ENCODE data around the gene WDR33.

WDR33 gene

GRCh38 chr2:127658641-127659407, 152.1 kb downstream of the WDR33 start:
- no peak overlapping the region for H3K4me3 ChIP-seq (ENCODE audit: low read depth, low read length)

DNA sequence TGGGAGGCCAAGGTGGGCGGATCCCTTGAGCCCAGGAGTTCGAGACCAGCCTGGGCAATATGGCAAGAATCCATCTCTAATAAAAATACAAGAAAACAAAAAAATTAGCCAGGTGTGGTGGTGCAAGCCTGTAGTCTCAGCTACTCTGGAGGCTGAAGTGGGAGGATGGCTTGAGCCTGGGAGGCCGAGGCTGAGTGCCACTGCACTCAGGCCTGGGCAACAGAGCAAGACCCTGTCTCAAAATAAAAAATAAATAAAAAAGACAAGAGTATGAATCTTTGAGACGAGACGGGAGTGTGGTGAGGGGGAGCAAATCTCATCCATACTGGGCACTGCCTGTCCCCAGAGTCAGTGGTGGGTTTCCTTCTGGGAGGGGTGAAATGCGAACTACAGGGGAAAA, 152.8 kb downstream of the WDR33 start:
- H3K4me3 ChIP-seq (ENCODE audit: low read depth, low read length): no peak overlapping the region

DNA sequence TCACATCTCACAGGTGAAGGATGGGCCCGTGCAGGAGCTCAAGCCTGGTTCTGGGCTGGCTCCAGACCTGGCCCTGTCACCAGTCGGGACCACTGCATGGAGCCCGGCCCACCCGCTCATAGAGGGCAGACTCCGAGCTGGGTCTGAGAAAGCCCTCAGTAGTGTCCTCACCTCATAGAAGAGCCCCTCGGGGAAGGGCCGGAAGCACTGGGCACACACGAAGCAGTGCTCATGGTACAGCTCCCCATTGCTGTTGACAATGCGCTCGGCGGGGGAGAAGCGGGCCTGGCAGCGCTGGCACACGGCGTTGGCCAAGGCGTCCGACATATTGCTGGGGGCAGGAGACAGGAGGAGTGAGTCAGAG, 153.8 kb downstream of the WDR33 start:
- H3K4me3 ChIP-seq (ENCODE audit: low read depth, low read length): no peak overlapping the region

DNA sequence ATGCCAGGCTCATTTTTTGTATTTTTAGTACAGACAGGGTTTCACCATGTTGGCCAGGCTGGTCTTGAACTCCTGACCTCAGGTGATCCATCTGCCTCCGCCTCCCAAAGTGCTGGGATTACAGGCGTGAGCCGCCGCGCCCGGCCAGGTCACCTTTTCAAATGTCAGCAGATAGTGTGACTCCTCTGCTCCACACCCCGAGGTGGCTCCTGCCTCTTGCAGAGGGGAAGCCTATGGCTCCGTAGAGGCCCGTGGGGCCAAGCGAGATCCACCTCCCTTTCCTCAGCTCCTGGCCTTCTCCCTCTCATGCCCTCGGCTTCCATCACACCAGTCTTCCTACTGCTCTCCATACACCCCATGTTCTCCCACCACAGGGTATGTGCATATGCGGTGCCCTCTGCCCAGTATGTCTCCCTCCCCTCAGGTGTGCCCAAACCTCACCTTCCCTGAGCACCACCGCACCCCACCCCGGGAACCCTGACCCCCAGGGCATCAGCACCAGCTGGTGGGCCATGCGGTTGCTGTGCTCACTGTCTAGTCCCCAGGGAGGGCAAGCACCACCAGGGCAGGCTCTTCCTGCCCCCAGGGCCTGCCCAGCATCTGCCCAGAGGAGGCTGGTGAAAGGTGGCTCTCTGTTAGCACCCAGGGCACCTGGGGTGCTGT, 154.3 kb downstream of the WDR33 start:
- H3K4me3 ChIP-seq (ENCODE audit: low read depth, low read length): no peak overlapping the region

DNA sequence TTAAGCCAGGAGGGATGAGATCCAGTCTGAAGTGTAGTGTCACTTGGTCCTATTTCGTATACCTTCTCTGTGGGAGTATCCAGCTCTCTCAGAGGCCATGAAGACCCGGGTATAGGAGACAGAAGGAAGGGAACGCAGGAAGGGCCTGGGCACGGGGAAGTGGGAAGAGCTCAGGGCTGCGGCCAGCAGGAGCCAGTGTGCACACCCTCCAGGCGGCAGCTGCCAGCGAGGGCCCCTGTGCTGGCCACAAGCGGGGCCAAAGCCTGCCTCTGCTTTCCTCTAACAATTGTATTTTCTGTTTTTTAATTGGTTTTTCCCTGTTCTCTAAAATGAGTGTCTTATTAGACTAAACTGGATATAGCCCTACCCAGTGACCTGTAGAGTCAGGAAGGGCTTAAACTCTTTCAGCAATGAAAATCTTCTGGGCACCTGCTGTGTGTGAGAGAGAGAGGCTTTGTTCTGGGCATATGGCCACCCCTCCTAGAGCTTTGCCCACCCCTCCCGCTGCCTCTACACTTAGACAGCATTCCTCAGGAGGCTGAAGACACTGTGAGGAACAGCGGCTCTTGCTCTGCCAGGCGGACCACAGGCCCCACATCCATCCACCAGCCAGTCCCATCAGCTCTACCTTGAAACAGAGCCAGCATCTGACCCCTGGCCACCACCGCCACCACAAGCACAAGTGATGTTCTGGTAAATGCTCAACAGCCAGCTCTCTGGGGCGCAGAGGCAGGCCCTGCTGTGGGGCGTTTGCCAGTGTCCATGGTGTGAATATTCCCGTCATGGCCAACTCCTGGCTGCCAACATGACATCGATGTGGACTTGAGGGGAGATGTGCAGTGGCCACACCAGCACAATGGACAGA, 155.5 kb downstream of the WDR33 start:
- no peak overlapping the region for H3K4me3 ChIP-seq (ENCODE audit: low read depth, low read length)

DNA sequence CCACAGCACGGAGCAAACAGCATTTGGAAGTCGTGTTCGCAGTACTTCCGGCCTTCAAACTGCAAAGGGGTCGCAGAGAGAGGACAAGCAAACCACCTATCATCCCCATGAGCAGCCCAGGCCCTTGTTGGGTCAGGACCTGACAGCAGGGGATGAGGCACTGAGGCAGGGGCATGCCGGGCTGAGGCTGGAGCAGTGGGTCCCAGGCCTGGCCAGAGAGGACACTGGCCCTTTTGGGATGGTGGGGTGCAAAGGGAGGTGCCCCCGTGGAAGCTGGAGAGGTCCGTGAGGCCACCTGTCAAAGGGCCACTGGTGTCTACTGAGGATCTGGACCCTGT, 156.2 kb downstream of the WDR33 start:
- no peak overlapping the region for H3K4me3 ChIP-seq (ENCODE audit: low read depth, low read length)

DNA sequence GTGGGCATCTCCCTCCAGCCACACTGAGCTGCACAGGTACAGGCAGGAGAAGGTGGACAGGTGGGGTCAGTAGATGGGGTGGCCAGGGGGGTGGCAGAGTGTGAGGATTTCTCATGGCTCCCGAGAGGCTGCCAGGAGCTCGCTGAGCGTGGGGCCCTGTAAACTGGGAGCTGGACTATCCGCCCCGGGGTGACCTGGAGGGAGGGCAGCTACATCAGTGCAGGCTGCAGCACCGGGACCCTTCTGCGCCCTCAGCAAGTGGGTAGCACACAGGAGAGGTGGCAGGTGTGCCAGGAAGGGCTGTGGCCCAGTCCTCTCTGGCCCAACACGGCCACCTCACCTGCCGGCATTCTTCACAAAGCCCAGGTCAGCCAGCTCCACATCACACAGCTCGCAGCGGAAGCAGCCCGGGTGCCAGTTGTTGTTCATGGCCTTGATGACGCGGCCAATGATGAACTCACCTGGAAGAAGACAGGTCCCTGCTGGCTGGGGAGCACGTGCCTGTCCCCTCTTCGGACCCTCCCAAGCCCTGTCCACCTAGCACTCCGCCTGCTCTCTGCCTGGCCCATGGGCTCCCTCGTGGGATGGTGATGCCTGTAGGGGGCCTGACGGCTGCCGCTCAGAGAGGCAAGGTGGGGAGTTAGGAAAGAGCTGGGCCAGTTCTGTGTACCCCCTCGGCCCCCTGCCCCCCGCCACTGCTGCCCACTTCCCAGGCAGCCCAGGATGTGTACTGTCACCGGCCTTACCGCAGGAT, 156.7 kb downstream of the WDR33 start:
- H3K4me3 ChIP-seq (ENCODE audit: low read depth, low read length): no peak overlapping the region

GRCh38 chr2:127653421-127654083, 157.4 kb downstream of the WDR33 start:
- no peak overlapping the region for H3K4me3 ChIP-seq (ENCODE audit: low read depth, low read length)

DNA sequence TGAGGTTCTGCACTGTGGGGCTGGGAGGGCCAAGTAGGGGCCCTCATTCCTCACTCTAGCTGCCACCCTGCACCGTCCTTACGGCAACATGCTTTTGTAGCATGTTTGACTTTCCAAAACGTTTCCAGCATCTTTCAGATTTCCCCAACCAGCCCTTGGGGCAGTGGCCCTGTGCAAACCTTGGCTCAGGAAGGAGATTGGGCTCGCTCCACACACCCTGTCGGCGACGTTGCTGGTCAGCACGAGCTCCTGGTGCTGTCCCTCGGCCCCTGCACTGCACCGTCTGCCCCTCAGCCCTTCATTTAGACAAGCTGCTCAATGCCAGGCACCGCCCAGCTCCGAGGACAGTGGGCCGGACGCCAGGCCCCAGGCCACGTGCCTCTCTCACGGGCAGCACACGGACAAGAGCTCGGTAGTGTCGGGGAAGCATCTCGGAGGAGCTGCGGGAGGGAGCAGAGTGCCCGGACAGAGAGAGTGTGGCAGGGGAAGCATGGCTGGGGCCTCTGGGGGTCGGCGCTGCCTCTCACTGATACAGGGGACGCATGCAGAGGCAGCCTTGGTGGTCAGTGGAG, 158.1 kb downstream of the WDR33 start:
- no peak overlapping the region for H3K4me3 ChIP-seq (ENCODE audit: low read depth, low read length)

DNA sequence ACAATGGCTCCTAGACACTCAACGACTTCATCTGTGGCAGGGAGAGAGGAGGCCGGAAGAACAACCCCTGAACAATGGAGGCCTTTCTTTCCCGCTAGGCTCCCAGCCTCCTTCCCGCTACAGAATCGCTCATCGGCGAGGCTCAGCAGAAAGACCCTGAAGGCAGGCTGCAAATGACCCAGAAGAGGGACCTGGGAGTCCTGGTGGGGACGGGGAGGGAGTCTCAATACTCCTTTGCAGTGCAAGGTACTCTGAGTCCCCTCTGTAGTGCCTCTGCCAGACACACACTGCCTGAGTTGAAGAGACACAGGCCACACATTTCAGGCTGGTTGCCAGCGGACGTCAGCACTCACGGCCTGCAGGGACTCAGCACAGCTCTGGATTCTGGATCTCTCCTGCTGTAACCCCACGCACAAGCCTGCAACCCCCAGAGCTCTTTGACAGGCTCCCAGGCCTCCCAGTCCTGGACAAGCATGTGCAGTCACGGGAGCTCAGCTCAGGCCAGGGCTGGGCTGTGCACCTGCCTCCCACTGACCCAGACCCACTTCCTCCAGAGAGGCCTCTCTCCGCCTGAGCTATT, 158.9 kb downstream of the WDR33 start:
- H3K4me3 ChIP-seq (ENCODE audit: low read depth, low read length): no peak overlapping the region

DNA sequence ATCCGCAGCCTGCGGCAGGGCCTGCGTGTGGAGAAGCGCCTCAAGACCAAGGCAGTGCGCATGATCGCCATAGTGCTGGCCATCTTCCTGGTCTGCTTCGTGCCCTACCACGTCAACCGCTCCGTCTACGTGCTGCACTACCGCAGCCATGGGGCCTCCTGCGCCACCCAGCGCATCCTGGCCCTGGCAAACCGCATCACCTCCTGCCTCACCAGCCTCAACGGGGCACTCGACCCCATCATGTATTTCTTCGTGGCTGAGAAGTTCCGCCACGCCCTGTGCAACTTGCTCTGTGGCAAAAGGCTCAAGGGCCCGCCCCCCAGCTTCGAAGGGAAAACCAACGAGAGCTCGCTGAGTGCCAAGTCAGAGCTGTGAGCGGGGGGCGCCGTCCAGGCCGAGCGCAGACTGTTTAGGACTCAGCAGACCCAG, 159.6 kb downstream of the WDR33 start:
- H3K4me3 ChIP-seq (ENCODE audit: low read depth, low read length): no peak overlapping the region
